HFF-Myc (cell line): ENCODE data around the gene CMIP.

Experiments used
- DNase-seq: peaks from one replicate; pipeline ENCODE4 v3.0.0-alpha.2; 2011; ENCODE audit warnings: low read depth; ENCODE audit errors: extremely low read depth
- H3K4me3 ChIP-seq: replicated peaks from 2 replicates; pipeline ENCODE4 v1.5.1; 2011; ENCODE audit warnings: low read depth, mild to moderate bottlenecking, control low read depth, low read length
- TF ChIP-seq, protein P1 (sequence below): IDR thresholded peaks from 2 replicates; pipeline ENCODE4 v1.5.1; 2012; ENCODE audit warnings: mild to moderate bottlenecking, low read depth, low read length, control low read depth; ENCODE audit errors: missing control alignments

CMIP gene

GRCh38 chr16:81484908-81485624 lies 40.5 kb downstream of the CMIP start:
- TF ChIP-seq, protein P1, sequence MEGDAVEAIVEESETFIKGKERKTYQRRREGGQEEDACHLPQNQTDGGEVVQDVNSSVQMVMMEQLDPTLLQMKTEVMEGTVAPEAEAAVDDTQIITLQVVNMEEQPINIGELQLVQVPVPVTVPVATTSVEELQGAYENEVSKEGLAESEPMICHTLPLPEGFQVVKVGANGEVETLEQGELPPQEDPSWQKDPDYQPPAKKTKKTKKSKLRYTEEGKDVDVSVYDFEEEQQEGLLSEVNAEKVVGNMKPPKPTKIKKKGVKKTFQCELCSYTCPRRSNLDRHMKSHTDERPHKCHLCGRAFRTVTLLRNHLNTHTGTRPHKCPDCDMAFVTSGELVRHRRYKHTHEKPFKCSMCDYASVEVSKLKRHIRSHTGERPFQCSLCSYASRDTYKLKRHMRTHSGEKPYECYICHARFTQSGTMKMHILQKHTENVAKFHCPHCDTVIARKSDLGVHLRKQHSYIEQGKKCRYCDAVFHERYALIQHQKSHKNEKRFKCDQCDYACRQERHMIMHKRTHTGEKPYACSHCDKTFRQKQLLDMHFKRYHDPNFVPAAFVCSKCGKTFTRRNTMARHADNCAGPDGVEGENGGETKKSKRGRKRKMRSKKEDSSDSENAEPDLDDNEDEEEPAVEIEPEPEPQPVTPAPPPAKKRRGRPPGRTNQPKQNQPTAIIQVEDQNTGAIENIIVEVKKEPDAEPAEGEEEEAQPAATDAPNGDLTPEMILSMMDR: no peak

DNA sequence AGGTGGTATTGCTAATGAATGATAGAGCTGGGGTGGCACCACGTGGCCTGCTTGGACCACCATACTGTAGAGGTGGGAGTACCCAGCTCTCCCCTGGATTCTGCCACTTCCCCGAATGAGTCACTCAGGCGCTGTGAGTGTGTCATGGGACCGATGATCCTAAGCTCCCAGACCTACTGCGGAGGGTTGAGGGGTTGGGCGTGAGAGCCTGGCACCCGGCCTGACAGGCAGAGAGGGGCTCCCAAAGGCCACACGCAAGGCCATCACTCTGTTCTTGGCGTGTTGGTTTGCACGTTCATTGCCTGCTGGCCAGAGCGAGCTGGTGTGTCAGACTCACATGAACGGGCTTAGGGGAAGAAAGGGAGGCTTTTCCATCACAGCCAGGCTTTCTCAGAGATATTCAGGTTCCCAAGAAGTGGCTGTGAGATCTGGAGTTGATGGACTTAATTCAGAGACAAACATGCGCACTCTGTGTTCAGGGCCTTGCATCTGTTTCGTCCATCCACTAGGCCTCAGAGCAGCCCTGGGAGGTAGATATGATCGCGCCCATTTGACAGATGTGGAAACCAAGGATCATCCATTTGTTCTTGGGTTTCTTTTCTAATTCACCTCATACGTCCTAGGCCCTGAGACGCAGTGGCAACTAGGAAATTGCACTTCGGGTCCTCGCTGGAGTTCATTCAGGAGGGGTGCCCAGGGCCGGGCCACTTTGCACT lies 41.4 kb downstream of the CMIP start:
- no peak for DNase-seq
- TF ChIP-seq, protein P1: no peak
- H3K4me3 ChIP-seq: no peak overlapping the region

More at GRCh38 chr16:81484908-81485624, 40.5 kb downstream of the CMIP start:
- no peak overlapping the region for H3K4me3 ChIP-seq
- no peak for DNase-seq

DNA sequence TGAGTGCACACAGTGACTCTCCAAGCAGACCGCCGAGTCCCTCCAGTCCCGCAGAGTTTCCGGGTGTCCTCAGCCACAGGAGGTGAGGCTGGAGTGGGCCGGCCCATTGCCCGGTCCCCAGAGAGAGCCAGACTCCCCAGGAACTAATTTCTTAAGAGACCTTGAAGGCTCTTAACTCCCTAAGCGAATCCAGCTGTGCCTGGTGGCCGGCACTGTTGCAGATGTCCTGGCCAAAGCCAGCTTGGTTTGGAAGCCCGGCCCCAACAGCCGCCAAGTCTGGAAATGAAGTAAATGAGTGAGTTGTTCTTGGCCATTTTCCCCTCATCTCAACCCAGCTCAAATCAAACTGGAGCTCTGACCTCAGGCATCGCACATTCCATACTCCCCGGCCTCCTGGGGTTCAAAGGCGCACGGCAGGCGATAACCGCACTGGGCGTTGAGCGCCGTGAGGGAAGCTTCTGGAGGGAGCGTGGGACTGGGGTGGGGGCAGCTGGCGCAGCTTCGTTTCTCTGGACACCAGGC lies 42.0 kb downstream of the CMIP start:
- TF ChIP-seq, protein P1: no peak
- DNase-seq: peak; percentile 51

DNA sequence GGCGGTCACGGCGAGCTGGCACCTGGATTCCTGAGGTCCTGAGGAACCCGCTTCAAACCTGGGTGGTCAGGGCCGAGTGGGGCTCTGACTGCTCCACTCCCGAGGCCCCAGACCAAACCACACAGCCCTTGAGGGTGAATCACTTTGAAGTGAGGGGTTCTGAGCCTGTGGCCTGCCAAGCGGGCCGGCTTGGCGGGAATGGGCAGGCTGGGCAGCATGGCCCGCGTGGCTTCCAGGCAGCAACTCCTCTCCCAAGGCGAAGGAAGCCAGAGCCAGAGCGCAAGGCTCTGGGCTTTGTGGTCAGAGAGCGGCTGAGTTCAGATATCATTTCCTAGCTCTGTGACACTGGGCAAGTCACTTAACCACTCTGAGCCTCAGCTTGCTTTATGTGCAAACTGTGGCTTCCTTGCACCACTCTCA lies 42.7 kb downstream of the CMIP start:
- no peak overlapping the region for H3K4me3 ChIP-seq
- TF ChIP-seq, protein P1: no peak
- DNase-seq: no peak

More for the DNA sequence above, 42.0 kb downstream of the CMIP start:
- H3K4me3 ChIP-seq: no peak overlapping the region

DNA sequence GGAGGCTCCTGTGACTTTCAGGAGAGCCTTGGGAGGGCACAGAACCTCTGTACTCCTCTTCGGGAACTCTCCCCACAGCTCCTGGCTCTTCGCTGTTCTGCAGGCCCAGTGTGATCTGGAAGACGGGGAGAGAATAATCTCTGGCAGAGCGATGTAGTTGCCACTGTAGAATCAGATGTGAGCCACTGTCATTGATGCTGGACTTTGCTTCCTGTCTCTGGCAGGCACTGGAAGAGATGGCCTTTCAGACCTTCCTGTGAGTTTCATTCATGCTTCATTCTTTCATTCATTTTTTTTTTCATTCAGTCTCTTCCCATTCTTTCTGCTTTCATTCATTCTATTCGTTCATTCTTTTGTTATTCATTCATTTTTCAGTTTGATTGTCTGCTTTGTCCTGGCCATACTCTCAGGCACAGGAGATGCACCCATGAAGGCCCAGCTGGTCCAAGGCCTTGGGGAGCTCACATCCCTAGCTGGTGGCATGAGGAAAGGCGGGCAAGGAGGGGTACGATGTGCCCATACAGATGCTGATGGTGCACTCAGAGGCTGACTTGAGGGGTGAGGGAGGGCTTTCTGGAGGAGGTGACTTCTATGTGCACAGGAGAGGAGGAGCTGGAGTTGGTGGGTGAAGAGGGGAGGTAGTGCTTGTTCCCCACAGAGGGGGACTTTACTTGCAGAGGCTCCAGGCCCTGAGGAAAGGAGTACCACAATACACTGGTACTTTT lies 44.2 kb downstream of the CMIP start:
- TF ChIP-seq, protein P1: no peak
- no peak overlapping the region for H3K4me3 ChIP-seq
- no peak for DNase-seq

- H3K4me3 ChIP-seq: no peak overlapping the region
- TF ChIP-seq, protein P1: no peak
- no peak for DNase-seq
These were observed 45.1 kb downstream of the CMIP start for GRCh38 chr16:81489547-81490267.
